Activated effector memory CD4-positive, alpha-beta T cell treated with anti-CD3 and anti-CD28 coated beads, Interleukin-2, amount 50 U/mL, for 16 hours (primary cell): ENCODE results near the gene MX2.

Source experiments
- DNase-seq: peaks from one replicate; pipeline ENCODE4 v3.0.0-alpha.2; 2020

MX2 gene

DNA sequence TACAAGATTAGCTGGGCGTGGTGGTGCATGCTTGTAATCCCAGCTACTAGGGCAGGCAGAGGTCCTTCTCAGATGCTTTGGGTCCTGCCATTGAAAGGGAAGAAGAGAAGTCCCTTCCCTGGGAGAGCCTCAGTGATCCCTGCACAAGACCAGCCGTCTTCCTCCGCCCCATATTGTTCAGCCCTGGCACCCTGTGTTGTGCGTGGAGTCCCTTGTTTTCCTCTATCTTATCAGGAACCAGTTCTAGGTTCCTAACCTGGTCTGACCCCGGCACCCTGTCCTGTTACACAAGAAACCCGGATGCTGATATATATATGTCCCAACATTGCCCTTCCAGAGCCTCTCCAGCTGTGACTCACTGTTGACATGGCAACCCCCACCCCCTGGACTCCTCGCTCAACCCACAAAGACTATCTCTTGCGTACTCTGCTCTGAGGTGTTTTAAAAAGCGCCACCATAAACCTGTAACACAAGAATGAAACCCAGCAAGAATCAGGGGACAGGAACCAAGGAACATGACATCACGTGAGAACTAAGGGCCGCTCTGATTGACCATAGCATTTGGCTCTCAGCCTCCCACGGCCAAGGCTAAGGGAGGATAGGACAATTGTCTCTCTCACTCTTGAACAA, 4.8 kb downstream of the MX2 start:
- DNase-seq: peak; percentile 63

DNA sequence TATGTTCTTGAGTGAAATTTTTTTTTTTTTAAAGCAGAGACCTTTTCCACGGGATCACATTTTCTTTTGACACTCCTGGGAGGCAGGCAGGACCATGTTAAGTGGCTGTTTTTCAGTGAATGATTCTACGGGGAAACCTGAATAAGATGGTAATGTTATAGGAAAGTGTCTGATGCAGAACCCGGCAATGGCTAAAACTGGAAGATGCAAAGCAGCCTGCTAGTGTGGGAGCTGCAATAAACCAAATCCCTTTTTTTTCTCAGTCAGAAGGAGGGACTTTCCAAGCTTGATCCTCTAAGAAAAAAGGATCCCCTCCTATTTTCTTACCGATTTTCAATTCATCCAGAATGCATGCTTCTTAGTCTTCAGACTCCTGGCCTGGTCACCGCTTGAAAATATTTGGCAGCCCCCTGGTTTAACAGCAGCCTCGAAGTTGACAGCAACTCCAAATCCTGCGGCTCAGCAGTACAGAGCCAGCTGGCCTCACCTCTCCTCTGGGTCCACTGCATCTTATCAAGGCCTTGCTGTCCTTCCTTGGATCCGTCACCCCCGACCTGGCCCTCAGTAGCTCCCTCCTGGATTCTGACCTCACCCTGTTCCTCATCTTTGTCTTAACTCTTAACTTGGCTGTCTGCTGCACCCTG, 5.6 kb downstream of the MX2 start:
- no peak for DNase-seq

DNA sequence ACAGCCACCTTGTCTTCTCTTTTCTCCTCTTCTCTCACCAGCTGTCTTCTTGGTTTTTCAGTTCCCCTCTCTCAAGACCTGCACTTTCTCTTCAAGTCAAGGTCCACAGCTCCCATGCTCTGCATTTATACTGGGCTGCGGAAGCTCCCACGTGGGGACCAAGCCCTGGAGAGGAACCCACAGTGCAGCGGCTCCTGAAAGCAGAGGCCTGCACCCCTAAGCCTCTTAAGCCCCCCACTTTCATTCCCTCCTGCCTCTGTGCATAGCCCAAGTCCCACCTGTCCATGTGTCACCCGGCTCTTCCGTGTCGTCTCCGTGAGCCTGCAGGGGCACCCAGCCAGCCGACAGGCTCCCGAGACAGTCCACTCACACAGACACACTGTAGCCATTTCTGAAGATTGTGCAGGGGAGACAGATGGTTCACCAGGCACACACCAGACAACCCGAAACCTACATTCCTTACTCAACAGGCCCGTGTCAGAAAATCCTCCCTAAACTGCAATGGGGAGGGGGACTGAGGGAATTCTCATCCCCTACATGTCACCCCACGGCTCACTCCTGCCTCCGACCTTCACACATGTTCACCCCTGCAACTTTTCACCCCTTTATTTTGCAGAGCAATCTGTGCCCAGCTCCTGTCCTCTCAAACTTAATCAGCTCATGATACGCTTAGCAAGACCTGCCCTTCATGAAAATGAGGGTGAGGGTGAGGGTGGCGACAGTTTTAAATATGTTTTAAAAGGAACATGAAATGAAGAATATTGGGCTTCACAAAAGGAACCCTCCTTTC, 6.3 kb downstream of the MX2 start:
- no peak for DNase-seq

DNA sequence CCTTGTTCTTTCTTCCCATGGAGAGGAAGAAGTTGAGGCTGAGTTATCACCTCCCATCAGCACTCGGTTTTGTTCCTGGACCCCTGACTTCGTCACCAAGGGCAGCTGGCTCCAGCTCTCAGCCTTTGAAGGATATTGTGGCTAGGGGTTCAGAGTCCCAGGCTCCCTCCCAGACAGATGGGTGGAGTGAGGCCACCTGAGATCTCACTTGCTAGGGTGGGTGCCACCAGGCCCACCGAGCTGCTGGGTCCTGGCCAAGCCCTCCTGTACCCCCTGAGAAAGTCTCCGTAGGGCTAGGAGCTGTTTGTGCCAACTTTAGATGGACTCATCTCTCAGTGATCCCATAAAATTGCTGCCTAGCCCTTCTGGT, 6.9 kb downstream of the MX2 start:
- DNase-seq: no peak

DNA sequence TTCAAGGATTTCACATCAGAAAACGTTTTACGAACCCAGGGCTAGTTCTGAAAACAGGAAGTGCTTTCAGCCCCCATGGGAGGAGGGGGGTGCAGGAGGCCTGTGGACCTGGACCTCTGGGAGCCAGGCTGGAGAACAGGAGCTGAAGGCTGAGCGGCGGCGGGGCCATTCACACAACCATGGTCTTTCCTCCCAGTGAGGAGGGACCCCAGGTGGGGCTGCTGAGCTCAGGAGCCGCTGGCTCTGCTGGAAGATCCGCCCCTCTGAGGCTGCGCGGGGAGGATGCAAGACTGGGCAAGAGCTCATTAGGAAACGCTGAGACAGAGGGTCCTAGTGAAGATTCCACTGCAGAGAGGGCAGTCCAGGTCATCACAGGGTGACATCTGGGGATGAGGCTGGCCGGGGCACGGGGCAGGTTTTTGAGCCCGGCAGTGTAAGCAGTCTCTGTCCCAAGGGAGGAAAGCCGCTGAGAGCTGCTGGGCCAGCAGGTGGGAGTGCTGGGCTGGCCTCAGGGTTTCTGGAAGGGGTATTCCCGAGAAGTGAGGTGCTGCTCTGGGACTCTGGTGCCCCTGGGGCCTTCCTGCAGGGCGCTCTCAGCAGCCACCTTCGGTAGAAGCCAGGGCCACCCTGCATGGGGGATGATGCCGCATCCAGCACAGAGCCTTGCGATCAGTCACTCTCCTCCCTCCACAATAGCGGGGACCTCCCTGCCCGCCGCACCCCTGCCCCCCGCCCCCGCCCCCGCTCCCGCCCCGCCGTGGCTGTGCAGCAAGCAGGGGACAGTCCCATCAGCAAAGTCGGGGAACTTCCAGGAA, 7.5 kb downstream of the MX2 start:
- DNase-seq: peak; percentile 75

DNA sequence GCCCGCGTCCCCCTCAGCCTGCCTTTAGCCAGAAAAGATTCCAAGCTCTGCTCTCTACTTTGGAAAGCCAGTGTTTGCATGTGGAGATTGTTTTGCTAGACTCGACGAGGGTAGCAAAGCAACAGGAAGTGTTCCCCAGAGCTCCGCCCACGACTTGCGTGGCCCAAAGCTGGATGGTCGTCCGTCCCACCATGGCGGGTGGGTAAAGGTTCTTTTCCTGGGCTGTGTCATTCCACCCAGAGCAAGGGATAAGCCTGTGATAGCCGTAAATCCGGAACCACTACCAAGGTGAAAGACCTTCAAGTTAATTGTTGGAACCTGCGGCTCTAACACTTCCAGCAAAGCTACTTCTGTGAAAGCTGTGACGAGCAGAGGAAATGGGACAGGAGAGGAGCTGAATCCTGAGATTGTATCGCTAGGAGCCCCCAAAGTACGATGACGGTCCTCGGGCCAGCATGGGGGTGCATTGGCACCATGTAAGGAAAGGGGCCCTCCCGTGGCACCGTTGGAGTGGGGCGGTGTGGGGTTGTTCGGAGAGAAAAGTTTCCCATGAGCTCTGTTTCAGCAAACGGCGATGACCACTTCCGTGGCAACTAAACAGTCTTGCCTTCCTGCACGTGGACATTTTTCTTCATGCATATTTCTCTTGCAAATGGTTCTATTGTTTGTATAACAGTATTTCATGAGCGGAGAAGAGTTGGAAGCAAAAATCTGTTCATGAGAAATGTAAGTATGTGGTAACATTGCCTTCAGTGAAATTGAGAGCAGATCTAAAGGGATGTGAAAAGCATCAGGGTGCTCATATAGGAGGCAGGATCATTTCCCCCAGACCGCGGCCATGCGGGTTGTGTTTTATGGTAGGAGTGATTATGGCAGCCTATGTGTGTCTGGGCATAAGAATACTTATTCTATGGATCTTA, 8.4 kb downstream of the MX2 start:
- no peak for DNase-seq

DNA sequence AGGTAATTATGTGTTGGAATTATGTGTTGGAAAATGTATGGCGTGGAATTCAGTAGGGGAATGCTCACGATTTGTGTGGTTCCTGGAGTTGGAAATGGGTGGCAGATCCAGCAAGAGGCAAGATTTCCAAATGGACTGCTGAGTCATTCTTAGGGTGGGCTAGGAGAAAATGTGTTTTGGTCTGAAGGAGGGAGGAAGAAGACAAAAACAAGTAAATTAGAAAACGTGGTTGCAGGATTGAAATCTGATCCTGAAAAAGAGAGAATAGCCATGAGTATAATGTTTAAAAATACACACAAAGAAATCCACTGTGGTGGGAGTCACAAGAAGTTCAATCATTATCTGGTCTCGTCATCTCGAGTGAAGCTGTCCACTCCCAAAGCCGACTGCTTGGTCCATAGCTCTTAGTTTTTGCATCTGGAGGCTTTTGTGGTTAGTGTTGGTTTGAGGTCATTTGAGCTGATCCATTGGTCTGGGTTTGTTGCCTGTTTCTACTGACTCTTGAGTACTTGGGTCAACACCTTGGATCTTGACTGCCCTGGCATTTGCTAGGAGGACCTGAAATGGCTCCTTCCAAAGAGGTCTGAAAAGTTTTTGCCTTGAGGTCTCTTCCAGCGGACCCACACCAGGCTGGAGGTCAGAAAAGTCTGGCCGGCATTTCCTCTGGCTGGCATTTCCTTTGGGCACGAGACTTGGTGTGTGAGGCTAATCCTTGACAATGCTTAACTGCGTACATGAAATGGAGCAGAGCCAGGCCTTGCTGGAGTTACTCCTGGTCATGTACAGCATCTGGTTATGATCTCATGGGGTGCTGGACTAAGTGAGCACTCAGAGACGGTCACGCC, 9.2 kb downstream of the MX2 start:
- DNase-seq: no peak

DNA sequence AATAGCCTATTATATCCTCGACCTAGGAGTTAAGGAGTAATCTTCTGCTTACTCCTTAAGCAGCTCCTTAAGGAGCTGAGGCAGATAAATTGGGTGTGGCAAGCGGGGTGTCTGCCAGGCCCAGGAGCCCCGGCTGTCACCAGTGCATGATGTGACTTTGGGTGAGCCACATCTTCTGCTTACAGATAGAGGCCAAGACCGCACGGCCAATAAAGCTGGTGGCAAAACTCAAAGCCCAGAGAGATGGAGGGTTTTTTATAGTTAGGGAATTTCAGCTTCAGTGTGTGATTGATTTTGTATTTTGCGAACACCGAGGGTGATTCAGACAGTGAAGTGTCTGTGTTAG, 9.8 kb downstream of the MX2 start:
- no peak for DNase-seq

DNA sequence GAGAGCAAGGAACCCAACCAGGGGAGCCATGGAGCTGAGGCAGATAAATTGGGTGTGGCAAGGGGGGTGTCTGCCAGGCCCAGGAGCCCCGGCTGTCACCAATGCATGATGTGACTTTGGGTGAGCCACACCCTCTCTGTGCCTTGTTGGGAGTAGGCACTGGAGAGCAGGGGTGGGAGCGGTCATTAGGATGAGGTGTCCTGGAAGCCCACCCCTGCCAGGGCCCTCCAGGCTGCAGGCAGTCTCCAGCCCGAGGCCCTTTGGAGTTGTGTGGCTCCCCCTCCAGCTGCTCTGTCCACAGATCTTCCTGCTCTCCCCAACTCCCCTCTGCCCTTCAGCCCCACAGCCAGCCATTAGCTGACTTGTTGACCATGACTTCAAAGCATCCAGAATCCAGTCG, 11.4 kb downstream of the MX2 start:
- no peak for DNase-seq

DNA sequence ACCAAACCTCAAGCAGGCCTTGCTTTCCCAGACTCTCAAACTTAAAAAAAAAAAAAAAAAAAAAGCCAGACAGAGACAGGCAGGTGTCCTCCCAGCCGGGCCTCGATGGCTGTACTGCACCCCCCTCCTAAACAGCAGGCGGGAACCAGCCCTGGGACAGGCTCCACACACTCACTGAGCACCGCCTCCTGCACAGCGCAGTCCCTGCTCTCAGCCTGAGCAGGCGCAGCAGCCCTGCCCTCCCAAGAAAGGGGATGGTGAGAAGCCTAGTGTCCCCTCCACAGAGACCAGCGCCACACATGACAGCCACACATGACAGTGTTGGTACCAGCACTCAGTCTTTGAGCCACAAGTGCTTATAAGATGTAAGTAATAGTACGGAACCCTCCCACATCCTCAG, 11.9 kb downstream of the MX2 start:
- no peak for DNase-seq

DNA sequence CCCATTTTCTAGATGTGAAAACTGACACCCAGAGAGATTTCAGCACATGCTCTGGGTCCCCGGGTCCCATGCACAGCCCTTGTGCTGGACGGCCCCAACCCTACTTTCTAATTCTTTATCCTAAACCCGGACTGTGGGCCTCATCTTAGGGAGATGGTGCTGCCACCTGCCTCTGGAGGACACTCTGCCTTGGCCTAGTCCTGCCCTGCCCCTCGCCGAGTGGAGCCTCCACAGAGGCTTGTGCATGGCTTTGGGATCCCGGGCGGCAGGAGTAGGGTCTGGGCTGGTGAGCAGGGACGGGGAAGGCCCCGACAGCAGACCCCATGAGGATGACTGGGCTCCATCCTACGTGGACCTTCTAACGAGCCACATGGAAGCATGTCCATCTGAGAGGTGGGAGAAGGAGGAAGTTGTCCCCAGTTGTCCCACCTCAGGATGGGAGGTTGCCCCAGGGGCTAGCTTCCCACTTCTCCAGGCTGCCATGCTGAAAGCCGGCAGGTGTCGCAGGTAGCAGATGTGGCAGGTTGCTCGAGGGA, 12.4 kb downstream of the MX2 start:
- DNase-seq: no peak

DNA sequence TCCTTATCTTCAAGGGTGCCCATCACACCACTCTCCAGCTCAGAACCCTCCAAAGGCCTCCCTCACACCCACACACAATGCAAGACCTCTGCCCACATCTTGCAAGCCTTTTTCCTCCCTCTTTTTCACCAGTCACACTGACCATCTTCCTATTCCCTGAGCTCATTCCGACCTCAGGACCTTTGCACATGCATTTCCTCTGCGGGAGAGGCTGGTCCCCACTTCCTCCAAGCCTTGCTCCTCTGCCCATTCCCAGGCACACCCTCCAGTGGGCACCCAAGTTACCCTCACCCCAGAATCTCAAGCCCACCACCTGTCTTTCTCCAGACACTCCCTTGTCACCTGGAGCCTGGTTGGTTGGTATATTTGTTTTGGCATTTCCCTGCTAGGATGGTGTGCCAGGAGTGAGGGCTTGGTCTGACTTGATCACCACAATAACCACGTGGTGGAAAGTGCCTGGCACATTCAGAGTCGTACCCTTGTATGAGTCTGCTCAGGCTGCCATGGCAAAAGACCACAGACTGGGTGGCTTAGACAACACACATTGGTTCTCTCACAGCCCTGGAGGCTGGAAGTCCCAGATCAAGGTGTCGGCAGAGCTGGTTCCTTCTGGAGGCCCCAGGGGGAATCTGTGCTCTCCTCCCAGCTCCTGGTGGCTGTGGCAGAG, 13.2 kb downstream of the MX2 start:
- no peak for DNase-seq

DNA sequence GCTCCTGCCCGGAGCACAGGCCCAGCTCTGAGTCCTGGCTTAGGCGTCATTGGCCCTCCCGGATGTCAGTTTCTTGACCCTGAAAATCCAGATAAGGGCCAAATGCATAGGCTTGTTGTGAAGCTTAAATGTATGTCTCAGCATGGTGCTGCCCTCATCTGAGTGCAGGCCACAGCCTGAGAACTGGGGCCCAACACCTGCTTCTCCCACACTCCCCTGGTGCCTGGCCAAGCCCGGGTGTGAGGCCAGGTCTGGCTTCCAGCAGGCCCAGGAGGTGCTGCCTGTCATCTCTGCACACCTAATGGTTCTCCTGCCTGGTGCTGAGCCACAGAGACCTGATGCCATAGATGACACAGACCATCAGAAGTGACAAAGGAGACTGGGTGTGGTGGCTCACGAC, 14.0 kb downstream of the MX2 start:
- no peak for DNase-seq

DNA sequence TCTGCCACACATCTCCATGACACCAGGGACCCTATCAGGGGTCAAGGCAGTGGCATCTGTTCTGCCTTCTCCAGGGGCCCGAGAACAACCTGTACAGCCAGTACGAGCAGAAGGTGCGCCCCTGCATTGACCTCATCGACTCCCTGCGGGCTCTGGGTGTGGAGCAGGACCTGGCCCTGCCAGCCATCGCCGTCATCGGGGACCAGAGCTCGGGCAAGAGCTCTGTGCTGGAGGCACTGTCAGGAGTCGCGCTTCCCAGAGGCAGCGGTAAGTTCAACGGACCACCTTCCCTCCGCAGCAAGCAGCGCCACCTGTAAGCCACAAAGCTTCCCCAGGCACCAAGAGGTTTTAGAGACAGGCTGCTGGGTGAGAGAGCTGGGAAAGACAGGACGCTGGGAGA, 15.9 kb downstream of the MX2 start:
- no peak for DNase-seq

DNA sequence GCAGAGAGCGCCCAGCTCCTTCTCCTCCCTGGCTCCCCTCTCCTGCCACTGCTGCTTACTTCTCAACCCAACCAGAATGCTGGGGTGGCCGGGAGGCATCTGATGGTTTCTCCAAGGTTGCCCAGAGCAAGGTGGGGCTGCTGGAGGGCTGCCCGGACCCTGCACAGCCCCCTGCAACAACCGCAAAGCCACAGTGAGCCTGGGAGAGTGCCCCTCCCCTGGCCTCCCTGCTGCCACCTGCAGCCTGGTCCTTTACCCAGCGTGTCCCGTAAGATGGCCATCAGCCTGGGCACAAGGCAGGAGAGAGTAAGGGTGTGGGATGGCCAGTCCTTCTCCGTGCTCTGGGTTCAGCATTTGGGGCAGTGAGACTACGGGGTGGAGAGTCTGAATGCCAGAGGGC, 17.0 kb downstream of the MX2 start:
- DNase-seq: no peak

DNA sequence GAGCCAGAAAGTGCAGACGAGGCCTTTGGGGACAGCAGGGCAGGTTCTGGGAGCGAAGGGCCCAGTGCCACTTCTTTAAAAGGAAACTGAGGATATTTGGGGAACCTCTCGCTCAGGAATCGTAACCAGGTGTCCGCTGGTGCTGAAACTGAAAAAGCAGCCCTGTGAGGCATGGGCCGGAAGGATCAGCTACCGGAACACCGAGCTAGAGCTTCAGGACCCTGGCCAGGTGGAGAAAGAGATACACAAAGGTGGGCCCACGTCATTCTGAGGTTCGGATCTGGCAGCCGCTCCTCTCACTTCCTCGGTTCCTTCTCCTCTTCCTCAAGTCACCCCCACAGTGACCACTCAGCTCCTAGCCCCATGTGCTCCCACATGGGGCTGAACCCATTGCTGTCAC, 18.1 kb downstream of the MX2 start:
- no peak for DNase-seq

DNA sequence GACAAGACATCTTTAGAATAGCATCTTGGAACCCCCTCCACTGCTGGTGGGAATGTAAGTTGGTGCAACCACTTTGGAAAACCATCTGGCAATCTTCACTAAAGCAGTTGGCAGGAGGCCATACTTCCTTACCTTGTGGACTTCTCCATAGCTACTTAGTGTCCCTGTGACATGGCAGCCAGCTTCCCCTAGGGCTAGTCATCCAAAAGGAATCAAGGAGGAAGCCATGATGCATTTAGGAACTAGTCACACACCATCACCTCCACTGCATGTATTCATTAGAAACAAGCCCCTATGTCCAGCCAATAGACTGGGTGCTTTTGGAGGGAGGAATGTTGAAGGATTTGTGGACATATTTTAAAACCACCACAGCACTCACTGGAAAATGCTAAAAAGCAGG, 19.9 kb downstream of the MX2 start:
- DNase-seq: no peak

DNA sequence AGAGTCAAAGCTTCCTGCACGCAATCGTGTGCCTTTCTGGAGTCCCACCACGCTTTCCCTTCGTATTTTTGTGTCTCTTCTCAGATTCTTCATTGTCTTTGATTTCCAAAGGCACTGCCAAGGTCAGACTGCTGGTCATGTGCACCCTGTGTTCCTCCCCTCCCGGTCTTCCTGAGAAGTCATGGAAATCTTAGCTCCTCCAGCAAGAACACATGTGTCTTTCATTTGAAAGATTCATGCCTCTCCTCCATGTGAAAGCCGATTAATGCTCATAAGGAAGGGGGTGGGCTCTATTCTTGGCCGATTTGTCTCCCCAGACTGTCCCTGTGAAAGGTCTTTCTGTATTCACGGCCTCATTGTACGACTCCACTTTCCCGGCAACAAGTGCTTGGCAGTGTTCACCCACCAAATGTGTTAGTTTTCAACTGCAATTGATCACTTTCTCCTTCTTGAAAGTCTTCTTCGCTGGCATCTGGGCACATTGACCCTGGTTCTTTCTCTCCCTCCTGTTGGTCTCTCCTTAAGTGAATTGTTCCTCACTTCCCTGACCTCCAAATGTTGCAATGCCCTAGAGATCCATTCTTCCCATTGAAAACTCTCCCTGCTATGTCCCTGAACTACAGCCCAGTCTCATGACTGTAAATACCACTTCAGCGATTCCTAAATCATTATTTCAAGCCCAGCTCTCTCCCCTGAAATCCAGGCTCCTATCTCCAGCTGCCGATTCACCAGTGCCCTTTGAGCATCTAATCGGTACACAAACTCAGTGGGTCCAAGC, 25.4 kb downstream of the MX2 start:
- no peak for DNase-seq

DNA sequence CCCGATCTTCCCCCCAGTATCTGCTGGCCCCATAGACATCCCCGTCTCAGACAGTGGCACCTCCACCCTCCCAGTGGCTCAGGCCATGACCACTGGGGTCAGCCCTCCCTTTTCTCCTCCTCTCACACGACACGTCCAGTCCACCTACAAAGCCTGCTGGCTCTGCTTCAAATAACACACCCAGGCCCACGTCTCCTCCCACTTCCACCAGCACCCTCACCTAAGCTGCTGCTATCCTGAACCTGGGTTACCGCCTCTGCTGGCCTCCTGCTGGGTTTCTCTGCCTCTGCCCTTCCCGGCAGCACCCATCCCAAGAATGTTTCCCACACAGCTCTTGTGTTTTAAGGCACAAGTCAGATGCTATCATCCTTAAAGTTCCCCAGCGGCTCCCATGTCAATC, 26.0 kb downstream of the MX2 start:
- DNase-seq: no peak

DNA sequence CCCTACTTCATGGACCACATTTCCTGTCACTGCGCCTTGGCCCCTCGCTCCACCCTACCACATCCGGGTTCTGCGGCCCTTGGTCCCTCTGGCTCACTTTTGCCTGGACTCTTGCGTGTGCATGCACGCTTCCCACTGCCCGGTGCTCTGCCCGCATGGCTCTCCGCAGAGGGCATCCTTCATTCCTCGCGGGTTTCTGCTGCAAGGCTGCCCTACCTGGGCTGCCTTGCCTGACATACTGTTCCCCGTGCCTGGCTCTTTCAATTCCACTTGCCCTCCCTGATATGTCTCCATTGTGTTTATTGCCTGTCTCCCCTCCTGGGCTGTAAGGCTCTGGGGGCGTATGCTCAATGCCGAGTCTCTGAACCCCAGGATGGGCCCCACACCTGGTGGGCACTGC, 26.4 kb downstream of the MX2 start:
- no peak for DNase-seq
